Upper lobe of right lung (tissue), 1 donor: ENCODE data around the gene C19orf81. TPM values are rescaled to one million over a fixed set of nuclear protein-coding genes. Genes with fewer than 3 reads are reported as not detected.

ENCODE experiments used
- ATAC-seq: fragments of 200-7000 bp; cut with Tn5 transposase; one replicate; pipeline ENCODE4 v1.9.1; 2020; ENCODE audit warnings: mild to moderate bottlenecking, moderate library complexity
- DNase-seq: peaks from one replicate; pipeline ENCODE4 v3.0.0-alpha.2; 2020
- H3K27ac ChIP-seq: fragments of 200-600 bp; one replicate; pipeline ENCODE4 v1.8.0; 2022
- H3K27me3 ChIP-seq: fragments of 200-600 bp; one replicate; pipeline ENCODE4 v1.8.0; 2022; ENCODE audit warnings: mild to moderate bottlenecking
- H3K36me3 ChIP-seq: fragments of 200-600 bp; one replicate; pipeline ENCODE4 v1.8.0; 2022
- H3K4me1 ChIP-seq: fragments of 200-600 bp; one replicate; pipeline ENCODE4 v1.8.0; 2022
- H3K4me3 ChIP-seq: fragments of 200-600 bp; one replicate; pipeline ENCODE4 v1.8.0; 2022; ENCODE audit warnings: mild to moderate bottlenecking
- H3K9me3 ChIP-seq: fragments of 200-600 bp; one replicate; pipeline ENCODE4 v1.8.0; 2022
- intact Hi-C: fragments of 100-400 bp; cut with DNase I; formaldehyde crosslinking; loops from one replicate; pipeline ENCODE4 v1.11.0; 2022
- total RNA-seq: library from RNA; stranded (reverse); fragmentation: NEBNext Ultra II Directional; extraction: Animal tissue kit (Norgen Biotek cat#: 25700); gene quantifications from one replicate; pipeline ENCODE4 v1.2.1, GENCODE V29; 2021
- TF ChIP-seq, protein P1 (sequence below): fragments of 200-600 bp; IDR thresholded peaks from one replicate; pipeline ENCODE4 v1.8.0; 2022; ENCODE audit warnings: antibody characterized with exemption
- donor health status: DM: no; HTN: yes; CAD: no; lungs with severe emphysema.

Gene C19orf81
- total RNA-seq, 1 donor from 2014 or later: 3.9 TPM

DNA sequence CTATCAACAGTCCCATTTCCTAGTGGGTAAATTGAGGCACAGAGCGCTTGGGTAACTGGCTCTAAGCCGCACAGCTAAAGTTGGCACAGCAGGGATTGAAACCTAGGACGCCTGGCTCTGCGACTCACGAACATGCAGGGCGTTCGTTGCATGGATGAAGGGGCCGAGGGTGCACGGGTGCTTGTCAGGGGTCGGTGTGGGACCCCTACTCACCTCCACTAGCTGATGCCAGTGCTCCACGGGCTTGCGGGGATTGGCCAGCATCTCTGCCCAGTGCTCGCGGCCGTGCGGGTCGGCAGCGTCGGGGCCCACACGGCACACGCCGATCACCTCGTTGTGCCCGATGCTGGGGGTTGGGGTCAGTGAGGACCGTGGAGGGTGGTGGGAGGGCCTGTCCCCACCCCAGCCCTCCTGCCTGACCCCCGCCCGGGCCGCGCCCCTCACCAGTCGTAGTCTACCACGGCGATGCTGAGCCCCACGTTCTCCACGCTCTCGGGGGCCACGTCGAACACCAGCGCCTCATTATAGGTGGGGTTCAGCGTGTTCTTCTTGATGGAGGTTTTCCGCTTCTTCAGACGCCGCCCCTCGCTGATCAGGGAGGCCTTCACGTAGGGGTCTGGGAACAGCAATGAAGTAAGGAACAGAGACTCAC is 24.2 kb upstream of the C19orf81 start:
- no peaks in the 10 kb centered on the region for H3K9me3 ChIP-seq
- no peak for DNase-seq
- no peak overlapping the region for H3K27ac ChIP-seq

DNA sequence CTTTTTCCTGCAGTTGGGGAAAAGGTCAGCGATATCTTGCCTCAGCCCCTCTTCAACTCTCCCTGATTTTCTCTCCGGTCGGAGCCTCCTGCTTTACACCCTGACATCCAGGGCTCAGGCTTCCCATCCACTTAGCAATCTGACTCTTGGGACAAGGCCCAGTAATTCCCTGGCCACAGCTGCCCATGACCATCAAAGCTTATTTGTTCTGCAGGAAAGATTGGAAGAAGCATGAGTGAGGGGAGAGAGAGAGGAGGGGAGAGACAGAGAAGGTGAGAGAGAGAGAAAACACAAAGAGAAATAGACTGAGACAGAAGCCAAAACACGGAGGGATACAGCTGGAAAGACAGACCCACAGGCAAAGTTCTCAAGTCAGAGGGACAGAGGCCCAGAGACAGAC is 23.2 kb upstream of the C19orf81 start:
- Histone ChIP-seq H3K27ac (no peak overlapping the region), H3K4me3 (no peak overlapping the region), H3K36me3 (no peaks in the 10 kb centered on the region), H3K4me1 (no peaks in the 10 kb centered on the region), H3K27me3 (no peaks in the 10 kb centered on the region), H3K9me3 (no peaks in the 10 kb centered on the region)
- intact Hi-C loops: no loop called here
- no peak for ATAC-seq
- DNase-seq: no peak
- TF ChIP-seq, protein P1, sequence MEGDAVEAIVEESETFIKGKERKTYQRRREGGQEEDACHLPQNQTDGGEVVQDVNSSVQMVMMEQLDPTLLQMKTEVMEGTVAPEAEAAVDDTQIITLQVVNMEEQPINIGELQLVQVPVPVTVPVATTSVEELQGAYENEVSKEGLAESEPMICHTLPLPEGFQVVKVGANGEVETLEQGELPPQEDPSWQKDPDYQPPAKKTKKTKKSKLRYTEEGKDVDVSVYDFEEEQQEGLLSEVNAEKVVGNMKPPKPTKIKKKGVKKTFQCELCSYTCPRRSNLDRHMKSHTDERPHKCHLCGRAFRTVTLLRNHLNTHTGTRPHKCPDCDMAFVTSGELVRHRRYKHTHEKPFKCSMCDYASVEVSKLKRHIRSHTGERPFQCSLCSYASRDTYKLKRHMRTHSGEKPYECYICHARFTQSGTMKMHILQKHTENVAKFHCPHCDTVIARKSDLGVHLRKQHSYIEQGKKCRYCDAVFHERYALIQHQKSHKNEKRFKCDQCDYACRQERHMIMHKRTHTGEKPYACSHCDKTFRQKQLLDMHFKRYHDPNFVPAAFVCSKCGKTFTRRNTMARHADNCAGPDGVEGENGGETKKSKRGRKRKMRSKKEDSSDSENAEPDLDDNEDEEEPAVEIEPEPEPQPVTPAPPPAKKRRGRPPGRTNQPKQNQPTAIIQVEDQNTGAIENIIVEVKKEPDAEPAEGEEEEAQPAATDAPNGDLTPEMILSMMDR: no peak

More for the DNA sequence above, 24.2 kb upstream of the C19orf81 start:
- H3K27me3 ChIP-seq: no peaks in the 10 kb centered on the region
- intact Hi-C loops: no loop called here
- no peak for ATAC-seq
- TF ChIP-seq, protein P1: no peak
- H3K36me3 ChIP-seq: no peaks in the 10 kb centered on the region
- H3K4me1 ChIP-seq: no peaks in the 10 kb centered on the region
- H3K4me3 ChIP-seq: no peak overlapping the region

DNA sequence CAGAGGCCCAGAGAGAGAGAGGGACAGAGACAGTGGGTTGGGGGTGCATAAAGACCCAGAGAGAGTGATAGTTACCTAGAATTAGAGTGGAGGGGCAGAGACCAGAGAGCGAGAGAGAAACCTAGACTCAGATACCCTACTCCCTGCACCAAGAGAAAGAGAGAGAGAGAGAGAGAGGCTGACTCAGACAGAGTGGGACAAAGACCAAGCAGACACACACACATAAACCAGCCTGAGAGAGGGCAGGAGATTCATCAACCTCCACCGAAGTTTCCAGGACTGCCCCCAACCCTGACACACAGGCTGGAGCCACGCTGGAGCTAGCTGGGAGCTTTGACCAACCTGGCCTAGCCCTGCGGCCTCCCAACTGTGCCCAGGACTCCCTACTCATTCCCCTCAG is 22.4 kb upstream of the C19orf81 start:
- intact Hi-C loops: no loop called here
- DNase-seq (no peak), ATAC-seq (no peak)
- no peaks in the 10 kb centered on the region for H3K36me3 ChIP-seq
- no peak overlapping the region for H3K4me3 ChIP-seq
- H3K4me1 ChIP-seq: no peaks in the 10 kb centered on the region
- H3K27ac ChIP-seq: no peak overlapping the region
- TF ChIP-seq, protein P1: no peak
- no peaks in the 10 kb centered on the region for H3K27me3 ChIP-seq
- H3K9me3 ChIP-seq: no peaks in the 10 kb centered on the region

DNA sequence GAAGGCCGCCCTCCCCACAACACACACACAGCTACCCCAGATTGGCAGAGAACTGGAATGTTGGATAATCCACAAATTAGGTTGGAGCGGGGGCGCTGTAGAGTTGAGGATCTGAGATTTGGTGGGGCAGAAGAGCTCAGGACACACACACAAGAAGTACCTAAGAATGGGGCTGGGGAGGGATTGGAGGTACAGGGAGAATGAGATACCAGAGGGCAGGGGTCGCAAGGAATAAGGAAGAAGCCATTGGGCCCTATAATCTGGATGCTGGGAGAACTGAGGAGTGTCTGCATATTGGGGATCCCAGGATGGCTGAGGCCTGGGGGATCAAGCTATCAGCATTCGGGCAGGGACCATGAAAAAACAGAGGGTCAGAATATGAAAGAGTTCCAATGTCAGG is 21.1 kb upstream of the C19orf81 start:
- H3K27ac ChIP-seq: no peak overlapping the region
- H3K4me1 ChIP-seq: no peaks in the 10 kb centered on the region
- TF ChIP-seq, protein P1: no peak
- DNase-seq (no peak), ATAC-seq (no peak)
- H3K4me3 ChIP-seq: no peak overlapping the region
- H3K27me3 ChIP-seq: no peaks in the 10 kb centered on the region
- H3K36me3 ChIP-seq: no peaks in the 10 kb centered on the region
- intact Hi-C loops: no loop called here
- peaks cover 3% of the 10 kb centered on the region for H3K9me3 ChIP-seq

DNA sequence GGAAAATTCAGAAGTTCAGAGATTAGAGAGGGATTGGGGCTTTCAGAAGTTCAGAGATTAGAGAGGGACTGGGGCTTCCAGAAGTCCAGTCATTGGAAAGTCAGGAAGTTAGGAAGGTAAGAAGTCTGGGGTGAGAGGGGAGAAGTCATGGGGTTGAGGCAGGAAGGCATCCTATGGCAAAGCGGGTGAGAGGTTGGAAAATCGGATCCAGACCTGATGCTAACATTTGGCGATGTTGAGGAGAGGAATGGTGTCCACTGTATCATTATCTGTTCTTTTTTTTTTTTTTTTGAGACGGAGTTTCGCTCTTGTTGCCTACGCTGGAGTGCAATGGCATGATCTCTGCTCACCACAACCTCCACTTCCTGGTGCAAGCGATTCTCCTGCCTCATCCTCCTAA is 20.7 kb upstream of the C19orf81 start:
- ATAC-seq: no peak
- Histone ChIP-seq H3K9me3 (peaks cover 3% of the 10 kb centered on the region), H3K27ac (no peak overlapping the region), H3K27me3 (no peaks in the 10 kb centered on the region), H3K36me3 (no peaks in the 10 kb centered on the region), H3K4me1 (no peaks in the 10 kb centered on the region), H3K4me3 (no peak overlapping the region)
- intact Hi-C loops: no loop called here
- no peak for DNase-seq
- TF ChIP-seq, protein P1: no peak

DNA sequence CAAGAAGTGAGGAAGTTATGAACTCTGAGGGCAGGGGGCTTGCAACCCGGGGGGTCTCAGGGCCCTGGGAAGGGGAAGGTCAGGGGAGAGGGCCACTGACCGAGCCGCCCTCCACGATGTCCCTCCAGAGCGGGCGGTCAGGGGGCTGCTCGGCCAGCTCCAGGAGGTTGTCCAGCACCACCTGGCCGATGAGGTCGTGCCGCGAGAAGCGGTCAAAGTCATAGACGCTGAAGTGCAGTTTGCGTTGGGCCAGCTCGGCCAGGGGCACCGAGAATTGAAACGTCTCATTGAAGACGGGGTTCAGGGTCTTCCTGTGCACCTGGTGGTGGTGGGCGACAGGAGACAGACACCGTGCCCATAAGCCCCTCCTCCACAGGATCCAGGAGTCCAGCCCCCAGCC is 20.1 kb upstream of the C19orf81 start:
- Histone ChIP-seq H3K4me3 (no peak overlapping the region), H3K4me1 (no peaks in the 10 kb centered on the region), H3K36me3 (no peaks in the 10 kb centered on the region), H3K27me3 (no peaks in the 10 kb centered on the region), H3K27ac (no peak overlapping the region), H3K9me3 (peaks cover 3% of the 10 kb centered on the region)
- intact Hi-C loops: no loop called here
- DNase-seq (no peak), ATAC-seq (no peak)
- TF ChIP-seq, protein P1: no peak
